Activated CD4-positive, alpha-beta T cell treated with anti-CD3 and anti-CD28 coated beads, Interleukin-2, Interleukin-4, amounts not matched to agents 100 ng/mL and 50 ng/mL, durations not matched to agents 16 hours and 8 hours (primary cell): ENCODE results near the gene MRO.
"Not testable (repeated sequence)": the region's sequence is repeated elsewhere in the genome, so short reads cannot be mapped to it uniquely, and the experiment has no call there.

ENCODE experiments used
- DNase-seq: peaks from one replicate; pipeline ENCODE4 v3.0.0-alpha.2; 2020; ENCODE audit warnings: low spot score

The MRO gene

GRCh38 chr18:50819728-50820378, at the start of gene MRO:
Gene MRO (minus strand): TSS chr18:50820016. CDS start chr18:50809400, 10,616 bp downstream.
- peak; percentile 80 for DNase-seq

GRCh38 chr18:50869150-50869549, 49.3 kb upstream of the MRO start:
- DNase-seq: no peak

- DNase-seq: no peak
Measured at GRCh38 chr18:50866765-50867164, 46.9 kb upstream of the MRO start.

GRCh38 chr18:50863840-50864375, 44.1 kb upstream of the MRO start:
- no peak for DNase-seq

- DNase-seq: no peak
Measured at GRCh38 chr18:50862401-50862800, 42.6 kb upstream of the MRO start.

- no peak for DNase-seq
Measured at GRCh38 chr18:50861617-50862016, 41.8 kb upstream of the MRO start.

GRCh38 chr18:50859793-50860555, 40.2 kb upstream of the MRO start:
- no peak for DNase-seq

GRCh38 chr18:50857694-50858093, 37.9 kb upstream of the MRO start:
- DNase-seq: no peak

GRCh38 chr18:50857166-50857565, 37.4 kb upstream of the MRO start:
- DNase-seq: not testable (repeated sequence)

GRCh38 chr18:50855976-50856757, 36.4 kb upstream of the MRO start:
- no peak for DNase-seq

GRCh38 chr18:50853863-50854271, 34.1 kb upstream of the MRO start:
- DNase-seq: no peak

GRCh38 chr18:50850307-50851065, 30.7 kb upstream of the MRO start:
- DNase-seq: no peak

- no peak for DNase-seq
Measured at GRCh38 chr18:50849419-50849821, 29.6 kb upstream of the MRO start.

- DNase-seq: no peak
Measured at GRCh38 chr18:50848991-50849390, 29.2 kb upstream of the MRO start.

- no peak for DNase-seq
Measured at GRCh38 chr18:50848061-50848551, 28.3 kb upstream of the MRO start.

- DNase-seq: no peak
Measured at GRCh38 chr18:50847192-50847591, 27.4 kb upstream of the MRO start.

GRCh38 chr18:50844960-50845359, 25.1 kb upstream of the MRO start:
- DNase-seq: no peak

GRCh38 chr18:50844554-50844953, 24.7 kb upstream of the MRO start:
- DNase-seq: no peak

GRCh38 chr18:50842846-50843245, 23.0 kb upstream of the MRO start:
- no peak for DNase-seq

- DNase-seq: no peak
Measured at GRCh38 chr18:50839996-50840395, 20.2 kb upstream of the MRO start.

- DNase-seq: no peak
Measured at GRCh38 chr18:50839341-50839740, 19.5 kb upstream of the MRO start.

GRCh38 chr18:50836521-50836957, 16.7 kb upstream of the MRO start:
- DNase-seq: no peak
